SK-N-SH (cell line): Measurements from ENCODE around the gene TYMS.

ENCODE experiments used
- GABPA ChIP-seq: IDR thresholded peaks from 2 replicates; pipeline ENCODE4 v1.4.0; 2012; ENCODE audit warnings: low read depth, mild to moderate bottlenecking
- JUND ChIP-seq: IDR thresholded peaks from 2 replicates; pipeline ENCODE4 v1.4.0; 2012
- RAD21 ChIP-seq: IDR thresholded peaks from 2 replicates; pipeline ENCODE4 v1.6.1; 2012; ENCODE audit warnings: mild to moderate bottlenecking, low read length
- TCF12 ChIP-seq: IDR thresholded peaks from 2 replicates; pipeline ENCODE4 v1.4.0; 2012
- TF ChIP-seq, protein P1 (sequence below): IDR thresholded peaks from 2 replicates; pipeline ENCODE4 v1.6.1; 2012; ENCODE audit warnings: mild to moderate bottlenecking, low read depth, low read length, moderate library complexity

DNA sequence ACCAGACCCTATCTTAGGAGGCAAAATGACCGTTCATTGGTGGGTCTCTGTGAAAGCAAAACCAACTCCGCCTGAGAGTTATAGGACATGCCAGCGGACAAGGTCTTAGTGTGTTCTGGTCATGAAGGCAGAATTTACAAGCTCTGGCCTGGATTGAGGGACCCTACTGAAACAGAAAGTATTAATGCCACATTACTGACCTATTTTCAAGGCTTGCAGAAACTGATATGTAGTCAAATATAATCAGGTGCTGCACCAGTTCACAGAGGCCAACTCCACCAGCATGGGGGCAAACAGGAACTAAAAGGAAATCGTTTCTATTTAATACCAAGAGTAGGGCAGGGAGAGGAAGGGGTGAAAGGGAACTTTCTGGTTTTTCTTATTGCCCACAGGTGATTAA, 19.7 kb downstream of the TYMS start:
- TF ChIP-seq, protein P1, sequence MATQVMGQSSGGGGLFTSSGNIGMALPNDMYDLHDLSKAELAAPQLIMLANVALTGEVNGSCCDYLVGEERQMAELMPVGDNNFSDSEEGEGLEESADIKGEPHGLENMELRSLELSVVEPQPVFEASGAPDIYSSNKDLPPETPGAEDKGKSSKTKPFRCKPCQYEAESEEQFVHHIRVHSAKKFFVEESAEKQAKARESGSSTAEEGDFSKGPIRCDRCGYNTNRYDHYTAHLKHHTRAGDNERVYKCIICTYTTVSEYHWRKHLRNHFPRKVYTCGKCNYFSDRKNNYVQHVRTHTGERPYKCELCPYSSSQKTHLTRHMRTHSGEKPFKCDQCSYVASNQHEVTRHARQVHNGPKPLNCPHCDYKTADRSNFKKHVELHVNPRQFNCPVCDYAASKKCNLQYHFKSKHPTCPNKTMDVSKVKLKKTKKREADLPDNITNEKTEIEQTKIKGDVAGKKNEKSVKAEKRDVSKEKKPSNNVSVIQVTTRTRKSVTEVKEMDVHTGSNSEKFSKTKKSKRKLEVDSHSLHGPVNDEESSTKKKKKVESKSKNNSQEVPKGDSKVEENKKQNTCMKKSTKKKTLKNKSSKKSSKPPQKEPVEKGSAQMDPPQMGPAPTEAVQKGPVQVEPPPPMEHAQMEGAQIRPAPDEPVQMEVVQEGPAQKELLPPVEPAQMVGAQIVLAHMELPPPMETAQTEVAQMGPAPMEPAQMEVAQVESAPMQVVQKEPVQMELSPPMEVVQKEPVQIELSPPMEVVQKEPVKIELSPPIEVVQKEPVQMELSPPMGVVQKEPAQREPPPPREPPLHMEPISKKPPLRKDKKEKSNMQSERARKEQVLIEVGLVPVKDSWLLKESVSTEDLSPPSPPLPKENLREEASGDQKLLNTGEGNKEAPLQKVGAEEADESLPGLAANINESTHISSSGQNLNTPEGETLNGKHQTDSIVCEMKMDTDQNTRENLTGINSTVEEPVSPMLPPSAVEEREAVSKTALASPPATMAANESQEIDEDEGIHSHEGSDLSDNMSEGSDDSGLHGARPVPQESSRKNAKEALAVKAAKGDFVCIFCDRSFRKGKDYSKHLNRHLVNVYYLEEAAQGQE = no peak
- TF ChIP-seq TCF12 (no peak), JUND (no peak), GABPA (no peak), RAD21 (no peak)
